ENCODE measurements around the gene GLCE. TPM values are rescaled to one million over a fixed set of nuclear protein-coding genes. Genes with fewer than 3 reads are reported as not detected.

The GLCE gene
- polyA plus RNA-seq, 1 experiment = 7.1 TPM

DNA sequence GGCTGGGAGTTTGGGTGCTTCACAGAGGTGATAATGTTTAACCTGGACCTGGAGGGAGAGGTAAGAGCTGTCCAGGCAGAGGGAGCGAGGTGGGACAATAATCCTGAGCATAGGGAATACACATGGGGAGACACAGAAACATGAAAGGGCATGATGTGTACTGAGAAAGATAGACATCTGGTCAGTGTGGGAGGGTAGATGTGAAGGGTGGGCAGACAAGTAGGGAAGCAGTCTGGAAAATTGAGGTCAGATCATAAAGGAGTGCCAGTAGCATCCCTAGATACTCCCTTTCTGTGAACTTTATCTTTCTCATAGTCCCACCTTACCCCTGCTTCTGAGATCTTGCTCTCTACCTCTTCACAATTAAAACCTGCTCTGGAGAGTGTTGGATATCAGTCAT, 12.0 kb upstream of the GLCE start:
- Histone ChIP-seq H3K36me3 (ENCODE audit: control insufficient read depth, insufficient read depth, low read length) (no peaks in the 10 kb centered on the region), H3K27me3 (ENCODE audit: control insufficient read depth, insufficient read depth, low read length) (peaks cover 14% of the 10 kb centered on the region), H3K4me3 (ENCODE audit: low read depth, low read length) (no peak overlapping the region)
- ChIA-PET CTCF (no interaction called here), POLR2A (no interaction called here)
- DNase-seq (ENCODE audit: low read depth) = no peak
- no peak for TF ChIP-seq CTCF (IDR thresholded peaks at IDR 0.05; ENCODE audit: insufficient read depth, low read depth, low read length)

GRCh38 chr15:69149163-69149562, 11.3 kb upstream of the GLCE start:
- no peaks in the 10 kb centered on the region for H3K36me3 ChIP-seq (ENCODE audit: control insufficient read depth, insufficient read depth, low read length)
- TF ChIP-seq CTCF (IDR thresholded peaks at IDR 0.05; ENCODE audit: insufficient read depth, low read depth, low read length) = no peak
- ChIA-PET CTCF (no interaction called here), POLR2A (no interaction called here)
- H3K27me3 ChIP-seq (ENCODE audit: control insufficient read depth, insufficient read depth, low read length) = peaks cover 14% of the 10 kb centered on the region
- no peak for DNase-seq (ENCODE audit: low read depth)
- no peak overlapping the region for H3K4me3 ChIP-seq (ENCODE audit: low read depth, low read length)

DNA sequence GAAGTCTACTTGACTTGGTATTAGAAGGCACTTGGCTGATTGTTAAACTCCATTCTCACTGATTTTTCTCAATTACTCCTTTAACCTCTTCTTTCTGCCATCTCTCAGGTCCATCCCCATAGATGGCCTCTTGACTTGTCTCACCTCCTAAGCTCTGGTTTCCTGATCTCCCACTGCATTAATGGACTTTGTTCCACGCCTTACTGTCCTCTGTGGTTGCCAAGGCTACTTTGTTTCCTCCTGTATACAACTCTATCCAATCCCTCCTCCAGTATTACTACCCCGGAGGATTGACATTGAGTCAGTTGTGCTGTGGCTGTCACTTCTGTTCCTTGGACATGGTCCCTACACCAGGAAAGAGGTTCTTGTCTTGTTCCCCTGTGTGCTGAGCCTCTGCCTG, 10.6 kb upstream of the GLCE start:
- TF ChIP-seq CTCF (IDR thresholded peaks at IDR 0.05; ENCODE audit: insufficient read depth, low read depth, low read length) = no peak
- H3K27me3 ChIP-seq (ENCODE audit: control insufficient read depth, insufficient read depth, low read length) = peaks cover 14% of the 10 kb centered on the region
- no peak overlapping the region for H3K4me3 ChIP-seq (ENCODE audit: low read depth, low read length)
- ChIA-PET POLR2A (no interaction called here), CTCF (no interaction called here)
- DNase-seq (ENCODE audit: low read depth) = no peak
- H3K36me3 ChIP-seq (ENCODE audit: control insufficient read depth, insufficient read depth, low read length) = no peaks in the 10 kb centered on the region

GRCh38 chr15:69150336-69150735, 10.1 kb upstream of the GLCE start:
- Histone ChIP-seq H3K4me3 (ENCODE audit: low read depth, low read length) (no peak overlapping the region), H3K27me3 (ENCODE audit: control insufficient read depth, insufficient read depth, low read length) (peaks cover 13% of the 10 kb centered on the region), H3K36me3 (ENCODE audit: control insufficient read depth, insufficient read depth, low read length) (no peaks in the 10 kb centered on the region)
- no peak for DNase-seq (ENCODE audit: low read depth)
- ChIA-PET CTCF (no interaction called here), POLR2A (no interaction called here)
- no peak for TF ChIP-seq CTCF (IDR thresholded peaks at IDR 0.05; ENCODE audit: insufficient read depth, low read depth, low read length)

DNA sequence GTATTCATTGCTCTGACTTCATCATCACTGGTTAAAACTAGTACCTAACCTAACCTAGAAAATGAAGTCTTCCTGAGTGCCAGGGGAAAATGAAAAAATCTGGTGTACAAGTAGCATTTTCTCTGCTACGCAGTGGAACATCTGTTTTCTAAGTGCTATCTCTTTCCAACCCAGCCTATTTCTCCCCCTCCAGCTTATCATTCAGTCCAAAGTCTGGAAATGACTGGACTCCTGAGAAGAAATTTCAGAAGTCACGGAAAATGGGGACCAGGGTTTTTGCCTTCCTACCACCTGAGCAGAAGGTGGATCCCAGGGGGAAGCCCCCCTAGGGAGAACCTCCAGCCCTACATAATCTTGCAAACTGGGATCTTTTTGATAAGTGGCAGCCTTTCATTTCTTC, 9.6 kb upstream of the GLCE start:
- ChIA-PET POLR2A (no interaction called here), CTCF (no interaction called here)
- H3K4me3 ChIP-seq (ENCODE audit: low read depth, low read length) = no peak overlapping the region
- no peaks in the 10 kb centered on the region for H3K36me3 ChIP-seq (ENCODE audit: control insufficient read depth, insufficient read depth, low read length)
- no peak for DNase-seq (ENCODE audit: low read depth)
- peaks cover 12% of the 10 kb centered on the region for H3K27me3 ChIP-seq (ENCODE audit: control insufficient read depth, insufficient read depth, low read length)
- TF ChIP-seq CTCF (IDR thresholded peaks at IDR 0.05; ENCODE audit: insufficient read depth, low read depth, low read length) = no peak

All from BJ (cell line).